ENCODE data around the gene KIF9.
"Not testable (repeated sequence)": the region's sequence is repeated elsewhere in the genome, so short reads cannot be mapped to it uniquely, and the experiment has no call there.

KIF9 gene

GRCh38 chr3:47227678-47228077 is 54.9 kb downstream of the KIF9 start:
- Histone ChIP-seq H3K36me3 (ENCODE audit: insufficient read depth, insufficient read length, low read length) (no peaks in the 10 kb centered on the region), H3K4me1 (ENCODE audit: insufficient read depth, insufficient read length) (no peaks in the 10 kb centered on the region), H3K9ac (ENCODE audit: insufficient read length, low read depth) (no peak overlapping the region), H3K27me3 (ENCODE audit: insufficient read depth, insufficient read length) (no peaks in the 10 kb centered on the region), H3K4me3 (ENCODE audit: insufficient read length, low read depth) (no peak overlapping the region), H3K9me3 (ENCODE audit: insufficient read depth, low read length) (no peaks in the 10 kb centered on the region)
- TF ChIP-seq SUZ12 (IDR thresholded peaks at IDR 0.05; ENCODE audit: extremely low read depth, insufficient read depth, insufficient read length) = no peak
- no peak for DNase-seq (ENCODE audit: low read depth, low spot score)

DNA sequence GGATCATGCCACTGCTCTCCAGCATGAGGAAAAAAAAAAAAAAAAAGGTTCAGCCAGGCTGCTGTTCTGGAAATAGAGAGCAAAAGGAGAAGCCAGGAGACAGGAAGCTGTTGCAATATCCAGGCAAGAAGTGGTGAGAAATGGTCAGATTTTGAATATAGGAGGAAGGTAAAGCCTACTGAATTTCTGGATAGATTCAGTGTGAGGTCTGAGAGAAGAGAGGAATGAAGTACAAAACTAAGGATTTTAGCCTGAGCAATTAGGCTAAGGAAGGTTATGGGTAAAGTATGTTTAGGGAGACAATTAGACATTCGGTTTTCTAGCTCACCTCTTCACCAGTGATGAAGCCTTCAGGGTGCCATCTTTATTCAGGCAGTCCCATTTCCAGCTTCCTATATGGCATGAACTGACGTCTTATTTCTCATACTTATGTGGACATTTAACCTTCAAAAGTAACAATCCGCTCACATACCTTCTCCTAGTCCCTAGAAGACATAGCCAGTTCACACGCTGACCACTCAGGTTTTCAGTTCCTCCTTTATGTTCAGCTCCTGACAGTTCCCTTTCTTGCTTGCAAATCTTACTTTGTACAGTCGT is 57.2 kb downstream of the KIF9 start:
- no peak for DNase-seq (ENCODE audit: low read depth, low spot score)
- H3K27me3 ChIP-seq (ENCODE audit: insufficient read depth, insufficient read length) = no peaks in the 10 kb centered on the region
- H3K9me3 ChIP-seq (ENCODE audit: insufficient read depth, low read length) = no peaks in the 10 kb centered on the region
- TF ChIP-seq YY1 (IDR thresholded peaks at IDR 0.05; ENCODE audit: insufficient read depth, insufficient read length) = no peak
- TF ChIP-seq SUZ12 (IDR thresholded peaks at IDR 0.05; ENCODE audit: extremely low read depth, insufficient read depth, insufficient read length) = no peak
- no peak for TF ChIP-seq ZNF274 (IDR thresholded peaks at IDR 0.05; ENCODE audit: low read depth, low read length)
- H3K4me3 ChIP-seq (ENCODE audit: insufficient read length, low read depth) = no peak overlapping the region
- no peaks in the 10 kb centered on the region for H3K4me1 ChIP-seq (ENCODE audit: insufficient read depth, insufficient read length)
- H3K9ac ChIP-seq (ENCODE audit: insufficient read length, low read depth) = no peak overlapping the region
- no peaks in the 10 kb centered on the region for H3K36me3 ChIP-seq (ENCODE audit: insufficient read depth, insufficient read length, low read length)

GRCh38 chr3:47223755-47224154 is 58.8 kb downstream of the KIF9 start:
- no peak for TF ChIP-seq ZNF274 (IDR thresholded peaks at IDR 0.05; ENCODE audit: low read depth, low read length)
- no peak for TF ChIP-seq SUZ12 (IDR thresholded peaks at IDR 0.05; ENCODE audit: extremely low read depth, insufficient read depth, insufficient read length)
- TF ChIP-seq YY1 (IDR thresholded peaks at IDR 0.05; ENCODE audit: insufficient read depth, insufficient read length) = no peak
- H3K9me3 ChIP-seq (ENCODE audit: insufficient read depth, low read length) = no peaks in the 10 kb centered on the region
- H3K27me3 ChIP-seq (ENCODE audit: insufficient read depth, insufficient read length) = no peaks in the 10 kb centered on the region
- DNase-seq (ENCODE audit: low read depth, low spot score) = no peak
- no peaks in the 10 kb centered on the region for H3K36me3 ChIP-seq (ENCODE audit: insufficient read depth, insufficient read length, low read length)
- H3K4me1 ChIP-seq (ENCODE audit: insufficient read depth, insufficient read length) = no peaks in the 10 kb centered on the region
- H3K9ac ChIP-seq (ENCODE audit: insufficient read length, low read depth) = no peak overlapping the region
- no peak overlapping the region for H3K4me3 ChIP-seq (ENCODE audit: insufficient read length, low read depth)

GRCh38 chr3:47221798-47222197 is 60.8 kb downstream of the KIF9 start:
- Histone ChIP-seq H3K4me1 (ENCODE audit: insufficient read depth, insufficient read length) (no peaks in the 10 kb centered on the region), H3K27me3 (ENCODE audit: insufficient read depth, insufficient read length) (no peaks in the 10 kb centered on the region)
- TF ChIP-seq ZNF274 (IDR thresholded peaks at IDR 0.05; ENCODE audit: low read depth, low read length) = no peak
- TF ChIP-seq SUZ12 (IDR thresholded peaks at IDR 0.05; ENCODE audit: extremely low read depth, insufficient read depth, insufficient read length) = no peak
- no peak for TF ChIP-seq YY1 (IDR thresholded peaks at IDR 0.05; ENCODE audit: insufficient read depth, insufficient read length)

GRCh38 chr3:47210863-47211405 is 71.7 kb downstream of the KIF9 start:
- H3K36me3 ChIP-seq (ENCODE audit: insufficient read depth, insufficient read length, low read length) = no peaks in the 10 kb centered on the region
- no peaks in the 10 kb centered on the region for H3K27me3 ChIP-seq (ENCODE audit: insufficient read depth, insufficient read length)
- DNase-seq (ENCODE audit: low read depth, low spot score) = no peak
- no peaks in the 10 kb centered on the region for H3K4me1 ChIP-seq (ENCODE audit: insufficient read depth, insufficient read length)
- H3K4me3 ChIP-seq (ENCODE audit: insufficient read length, low read depth) = no peak overlapping the region
- no peak overlapping the region for H3K9ac ChIP-seq (ENCODE audit: insufficient read length, low read depth)
- no peaks in the 10 kb centered on the region for H3K9me3 ChIP-seq (ENCODE audit: insufficient read depth, low read length)
- no peak for TF ChIP-seq YY1 (IDR thresholded peaks at IDR 0.05; ENCODE audit: insufficient read depth, insufficient read length)
- no peak for TF ChIP-seq ZNF274 (IDR thresholded peaks at IDR 0.05; ENCODE audit: low read depth, low read length)
- TF ChIP-seq SUZ12 (IDR thresholded peaks at IDR 0.05; ENCODE audit: extremely low read depth, insufficient read depth, insufficient read length) = no peak

More at GRCh38 chr3:47221798-47222197, 60.8 kb downstream of the KIF9 start:
- DNase-seq (ENCODE audit: low read depth, low spot score) = no peak
- Histone ChIP-seq H3K36me3 (ENCODE audit: insufficient read depth, insufficient read length, low read length) (no peaks in the 10 kb centered on the region), H3K4me3 (ENCODE audit: insufficient read length, low read depth) (no peak overlapping the region), H3K9me3 (ENCODE audit: insufficient read depth, low read length) (no peaks in the 10 kb centered on the region), H3K9ac (ENCODE audit: insufficient read length, low read depth) (no peak overlapping the region)

DNA sequence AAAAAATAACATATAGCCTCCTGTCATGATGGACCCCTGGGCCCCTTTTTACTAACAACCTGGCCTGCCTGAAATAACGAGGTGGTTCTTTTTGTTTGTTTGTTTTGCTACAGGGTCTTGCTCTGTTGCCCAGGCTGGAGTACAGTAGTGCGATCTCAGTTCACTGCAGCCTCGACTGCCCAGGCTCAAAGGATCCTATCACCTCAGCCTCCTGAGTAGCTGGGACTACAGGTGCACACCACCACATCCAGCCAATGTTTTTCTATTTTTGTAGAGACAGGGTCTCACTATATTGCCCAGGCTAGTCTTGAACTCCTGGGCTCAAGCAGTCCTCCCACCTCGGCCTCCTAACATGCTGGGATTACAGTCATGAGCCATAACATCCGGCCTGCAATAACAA is 76.6 kb downstream of the KIF9 start:
- H3K9me3 ChIP-seq (ENCODE audit: insufficient read depth, low read length); DNase-seq (ENCODE audit: low read depth, low spot score); H3K9ac ChIP-seq (ENCODE audit: insufficient read length, low read depth); H3K4me3 ChIP-seq (ENCODE audit: insufficient read length, low read depth); H3K36me3 ChIP-seq (ENCODE audit: insufficient read depth, insufficient read length, low read length); H3K4me1 ChIP-seq (ENCODE audit: insufficient read depth, insufficient read length); H3K27me3 ChIP-seq (ENCODE audit: insufficient read depth, insufficient read length): not testable (repeated sequence)

DNA sequence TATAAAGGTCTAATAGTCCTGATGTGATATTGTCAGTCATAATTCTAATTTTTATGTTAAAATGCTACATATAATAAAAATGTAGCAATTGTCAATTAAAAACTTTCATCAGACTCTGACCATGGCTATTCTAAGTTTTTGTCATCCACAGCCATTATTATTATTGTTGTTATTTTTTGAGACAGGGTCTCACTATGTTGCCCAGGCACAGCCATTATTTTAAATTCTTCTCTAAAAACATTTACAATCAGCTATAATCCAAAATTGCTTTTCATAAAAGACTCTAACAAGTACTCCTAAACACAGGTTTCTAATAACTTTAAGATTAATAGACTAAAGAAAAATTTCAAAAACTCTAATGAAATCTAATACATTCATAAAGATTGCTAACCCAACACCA is 77.7 kb downstream of the KIF9 start:
- TF ChIP-seq SUZ12 (IDR thresholded peaks at IDR 0.05; ENCODE audit: extremely low read depth, insufficient read depth, insufficient read length) (no peak), ZNF274 (IDR thresholded peaks at IDR 0.05; ENCODE audit: low read depth, low read length) (no peak), YY1 (IDR thresholded peaks at IDR 0.05; ENCODE audit: insufficient read depth, insufficient read length) (no peak)
- DNase-seq (ENCODE audit: low read depth, low spot score) = no peak
- H3K27me3 ChIP-seq (ENCODE audit: insufficient read depth, insufficient read length) = no peaks in the 10 kb centered on the region
- H3K4me1 ChIP-seq (ENCODE audit: insufficient read depth, insufficient read length) = no peaks in the 10 kb centered on the region
- H3K9ac ChIP-seq (ENCODE audit: insufficient read length, low read depth) = no peak overlapping the region
- H3K36me3 ChIP-seq (ENCODE audit: insufficient read depth, insufficient read length, low read length) = no peaks in the 10 kb centered on the region
- H3K4me3 ChIP-seq (ENCODE audit: insufficient read length, low read depth) = no peak overlapping the region
- H3K9me3 ChIP-seq (ENCODE audit: insufficient read depth, low read length) = no peaks in the 10 kb centered on the region
